ENCODE measurements around the gene PLEKHA8. TPM values are rescaled to one million over a fixed set of nuclear protein-coding genes. Genes with fewer than 3 reads are reported as not detected.

Gene PLEKHA8
- total RNA-seq, 1 donor from 2014 or later: 19.5 TPM

GRCh38 chr7:30034501-30034900, 6.3 kb downstream of the PLEKHA8 start:
- no peak for TF ChIP-seq CTCF (IDR thresholded peaks at IDR 0.05)
- no peak overlapping the region for H3K4me3 Mint-ChIP-seq (ENCODE audit: unreplicated experiment)
- no peak for DNase-seq (ENCODE audit: extremely low spot score, unreplicated experiment)
- H3K27me3 Mint-ChIP-seq (ENCODE audit: unreplicated experiment): no peaks in the 10 kb centered on the region
- H3K9me3 Mint-ChIP-seq (ENCODE audit: unreplicated experiment): no peaks in the 10 kb centered on the region
- H3K27ac Mint-ChIP-seq (ENCODE audit: unreplicated experiment): no peak overlapping the region
- H3K4me1 Mint-ChIP-seq (ENCODE audit: unreplicated experiment): peaks cover 32% of the 10 kb centered on the region
- peaks cover 13% of the 10 kb centered on the region for H3K36me3 Mint-ChIP-seq (ENCODE audit: unreplicated experiment)

GRCh38 chr7:30036220-30036619, 8.0 kb downstream of the PLEKHA8 start:
- no peak overlapping the region for H3K4me3 Mint-ChIP-seq (ENCODE audit: unreplicated experiment)
- no peak overlapping the region for H3K27ac Mint-ChIP-seq (ENCODE audit: unreplicated experiment)
- peaks cover 47% of the 10 kb centered on the region for H3K4me1 Mint-ChIP-seq (ENCODE audit: unreplicated experiment)
- DNase-seq (ENCODE audit: extremely low spot score, unreplicated experiment): no peak
- H3K9me3 Mint-ChIP-seq (ENCODE audit: unreplicated experiment): no peaks in the 10 kb centered on the region
- TF ChIP-seq CTCF (IDR thresholded peaks at IDR 0.05): no peak
- H3K27me3 Mint-ChIP-seq (ENCODE audit: unreplicated experiment): no peaks in the 10 kb centered on the region
- peaks cover 13% of the 10 kb centered on the region for H3K36me3 Mint-ChIP-seq (ENCODE audit: unreplicated experiment)

- no peaks in the 10 kb centered on the region for H3K27me3 Mint-ChIP-seq (ENCODE audit: unreplicated experiment)
- DNase-seq (ENCODE audit: extremely low spot score, unreplicated experiment): no peak
These were observed 10.2 kb downstream of the PLEKHA8 start for GRCh38 chr7:30038196-30038980.

GRCh38 chr7:30040938-30041337, 12.7 kb downstream of the PLEKHA8 start:
- no peak overlapping the region for H3K4me3 Mint-ChIP-seq (ENCODE audit: unreplicated experiment)
- H3K9me3 Mint-ChIP-seq (ENCODE audit: unreplicated experiment): no peaks in the 10 kb centered on the region
- H3K4me1 Mint-ChIP-seq (ENCODE audit: unreplicated experiment): peaks cover 35% of the 10 kb centered on the region
- no peak for TF ChIP-seq CTCF (IDR thresholded peaks at IDR 0.05)
- DNase-seq (ENCODE audit: extremely low spot score, unreplicated experiment): no peak
- H3K36me3 Mint-ChIP-seq (ENCODE audit: unreplicated experiment): peaks cover 8% of the 10 kb centered on the region
- H3K27me3 Mint-ChIP-seq (ENCODE audit: unreplicated experiment): no peaks in the 10 kb centered on the region
- H3K27ac Mint-ChIP-seq (ENCODE audit: unreplicated experiment): no peak overlapping the region

More at GRCh38 chr7:30038196-30038980, 10.2 kb downstream of the PLEKHA8 start:
- Mint-ChIP-seq H3K4me3 (ENCODE audit: unreplicated experiment) (peak overlapping the region; percentile 38), H3K9me3 (ENCODE audit: unreplicated experiment) (no peaks in the 10 kb centered on the region), H3K4me1 (ENCODE audit: unreplicated experiment) (peaks cover 41% of the 10 kb centered on the region), H3K27ac (ENCODE audit: unreplicated experiment) (peak overlapping the region; percentile 75), H3K36me3 (ENCODE audit: unreplicated experiment) (peaks cover 12% of the 10 kb centered on the region)
- TF ChIP-seq CTCF (IDR thresholded peaks at IDR 0.05): no peak

GRCh38 chr7:30041526-30042269, 13.5 kb downstream of the PLEKHA8 start:
- peaks cover 35% of the 10 kb centered on the region for H3K4me1 Mint-ChIP-seq (ENCODE audit: unreplicated experiment)
- no peak for TF ChIP-seq CTCF (IDR thresholded peaks at IDR 0.05)
- H3K4me3 Mint-ChIP-seq (ENCODE audit: unreplicated experiment): no peak overlapping the region
- H3K9me3 Mint-ChIP-seq (ENCODE audit: unreplicated experiment): no peaks in the 10 kb centered on the region
- no peak for DNase-seq (ENCODE audit: extremely low spot score, unreplicated experiment)
- peaks cover 13% of the 10 kb centered on the region for H3K36me3 Mint-ChIP-seq (ENCODE audit: unreplicated experiment)
- no peaks in the 10 kb centered on the region for H3K27me3 Mint-ChIP-seq (ENCODE audit: unreplicated experiment)
- H3K27ac Mint-ChIP-seq (ENCODE audit: unreplicated experiment): peak overlapping the region; percentile 23

All from osteocyte (in vitro differentiated cells).